SK-N-SH (cell line): ENCODE results near the gene CERKL. TPM values are rescaled to one million over a fixed set of nuclear protein-coding genes. Genes with fewer than 3 reads are reported as not detected.

Experiments used
- CTCF ChIA-PET: fragments of 300-600, 350-600 bp; formaldehyde crosslinking; extraction: SDS; loops from one replicate; lab custom pipeline; 2021; lab: Yijun Ruan, JAX
- POLR2A ChIA-PET: fragments of 350-600 bp; sonication (Branson Sonifier 250); formaldehyde crosslinking; extraction: SDS; loops from one replicate; lab custom pipeline; 2020; ENCODE audit warnings: antibody characterized with exemption, inconsistent platforms; lab: Yijun Ruan, JAX
- DNase-seq: peaks from one replicate; pipeline ENCODE4 v3.0.0; 2012
- H2AFZ ChIP-seq: fragments of 200-600 bp; sonication (generic); 2 replicates; pipeline ENCODE4 v1.8.1; 2016; ENCODE audit warnings: antibody characterized with exemption, mild to moderate bottlenecking, low read depth
- H3F3A ChIP-seq: fragments of 200-600 bp; sonication (generic); replicated peaks from 2 replicates; pipeline ENCODE3; 2016; ENCODE audit warnings: antibody characterized with exemption, mild to moderate bottlenecking; ENCODE audit not compliant: insufficient read depth
- H3K27ac ChIP-seq, 2 experiments: fragments of 200-500 bp in 1 of 2; fragments of 200-600 bp in 1 of 2; sonication (Bioruptor generic) in 1 of 2; sonication (generic), shearing (Covaris generic) in 1 of 2; 2 replicates each; pipeline versions ENCODE4 v1.5.1 to v1.6.1; 2014 to 2016; ENCODE audit warnings: low read depth in 2 of 2, inconsistent platforms in 1 of 2, low read length in 1 of 2, mild to moderate bottlenecking in 1 of 2, mixed read lengths in 1 of 2
- H3K27me3 ChIP-seq: fragments of 200-600 bp; sonication (generic), shearing (Covaris generic); 2 replicates; pipeline ENCODE4 v1.6.1; 2016; ENCODE audit warnings: mixed run types; ENCODE audit not compliant: insufficient read depth
- H3K36me3 ChIP-seq, 2 experiments: fragments of 200-500 bp in 1 of 2; fragments of 200-600 bp in 1 of 2; sonication (Bioruptor generic) in 1 of 2; sonication (generic) in 1 of 2; replicated peaks in 1 of 2; 2 replicates each; pipeline versions ENCODE3 to v1.5.1; 2014 to 2016; ENCODE audit warnings: low read length in 1 of 2, mild to moderate bottlenecking in 1 of 2; ENCODE audit not compliant: insufficient read depth in 2 of 2, control insufficient read depth in 1 of 2
- H3K4me1 ChIP-seq, 2 experiments: fragments of 200-500 bp in 1 of 2; fragments of 200-600 bp in 1 of 2; sonication (Bioruptor generic) in 1 of 2; sonication (generic), shearing (Covaris generic) in 1 of 2; 2 replicates each; pipeline versions ENCODE4 v1.5.1 to v1.6.1; 2014 to 2016; ENCODE audit warnings: low read depth in 1 of 2, low read length in 1 of 2, mixed run types in 1 of 2; ENCODE audit not compliant: insufficient read depth in 2 of 2, control insufficient read depth in 1 of 2
- H3K4me2 ChIP-seq: fragments of 200-600 bp; sonication (generic), shearing (Covaris generic); 2 replicates; pipeline ENCODE4 v1.6.1; 2017; ENCODE audit warnings: mixed run types
- H3K4me3 ChIP-seq, 2 experiments: fragments of 200-500 bp in 1 of 2; fragments of 200-600 bp in 1 of 2; sonication (Bioruptor generic) in 1 of 2; sonication (generic), shearing (Covaris generic) in 1 of 2; 2 replicates each; pipeline versions ENCODE4 v1.5.1 to v1.8.1; 2014 to 2016; ENCODE audit warnings: low read depth in 2 of 2, inconsistent platforms in 1 of 2, low read length in 1 of 2, mild to moderate bottlenecking in 1 of 2, mixed read lengths in 1 of 2, moderate library complexity in 1 of 2
- H3K79me2 ChIP-seq: fragments of 200-600 bp; sonication (generic); 2 replicates; pipeline ENCODE4 v1.8.1; 2017; ENCODE audit warnings: mild to moderate bottlenecking; ENCODE audit not compliant: insufficient read depth
- H3K9ac ChIP-seq: fragments of 200-600 bp; sonication (generic); 2 replicates; pipeline ENCODE4 v1.6.1; 2017; ENCODE audit warnings: mixed run types
- H3K9me2 ChIP-seq: fragments of 200-600 bp; sonication (generic); 2 replicates; pipeline ENCODE4 v1.6.1; 2017; ENCODE audit warnings: mixed run types
- H3K9me3 ChIP-seq: fragments of 200-600 bp; sonication (generic); 2 replicates; pipeline ENCODE4 v1.6.1; 2017; ENCODE audit warnings: mixed run types, mild to moderate bottlenecking, moderate library complexity
- H4K20me1 ChIP-seq: fragments of 200-600 bp; sonication (generic); 2 replicates; pipeline ENCODE4 v1.6.1; 2017; ENCODE audit warnings: mild to moderate bottlenecking, mixed run types; ENCODE audit not compliant: insufficient read depth
- CHD2 ChIP-seq: fragments of 150-350 bp; IDR thresholded peaks from 2 replicates; pipeline ENCODE4 v1.6.1; 2018; ENCODE audit warnings: low read length; ENCODE audit not compliant: partially characterized antibody
- CTCF ChIP-seq: fragments of 200-600 bp; sonication (generic); IDR thresholded peaks from 2 replicates; pipeline ENCODE4 v1.6.1; 2017; ENCODE audit warnings: antibody characterized with exemption, mild to moderate bottlenecking, moderate library complexity
- EZH2phosphoT487 ChIP-seq: fragments of 200-600 bp; sonication (generic); IDR thresholded peaks from 2 replicates; pipeline ENCODE4 v1.6.1; 2017; ENCODE audit warnings: low read depth, mixed run types, mild to moderate bottlenecking, antibody characterized with exemption, moderate library complexity, borderline replicate concordance
- GATA2 ChIP-seq: sonication (generic); formaldehyde crosslinking; IDR thresholded peaks from 2 replicates; pipeline ENCODE4 v1.5.0; 2020; ENCODE audit warnings: mild to moderate bottlenecking, missing genetic modification reagents
- IRF3 ChIP-seq: fragments of 150-350 bp; IDR thresholded peaks from 2 replicates; pipeline ENCODE4 v1.6.1; 2016; ENCODE audit warnings: mild to moderate bottlenecking, low read depth, low read length
- JUND ChIP-seq: IDR thresholded peaks from 2 replicates; pipeline ENCODE4 v1.4.0; 2012
- PBX3 ChIP-seq: IDR thresholded peaks from 2 replicates; pipeline ENCODE4; 2012
- POLR2AphosphoS5 ChIP-seq: IDR thresholded peaks from 2 replicates; pipeline ENCODE4 v1.6.1; 2012; ENCODE audit warnings: low read depth, low read length
- REST ChIP-seq: IDR thresholded peaks from 2 replicates; pipeline ENCODE4 v1.6.1; 2012; ENCODE audit warnings: mild to moderate bottlenecking, low read depth, low read length, moderate library complexity
- SMC3 ChIP-seq: IDR thresholded peaks from 2 replicates; pipeline ENCODE4 v1.6.1; 2012; ENCODE audit warnings: low read depth, low read length, improper control_type of control experiment
- USF1 ChIP-seq: IDR thresholded peaks from 2 replicates; pipeline ENCODE4 v1.4.0; 2012; ENCODE audit warnings: low read depth, borderline replicate concordance
- ZBTB33 ChIP-seq: IDR thresholded peaks from 2 replicates; pipeline ENCODE4 v1.4.0; 2012; ENCODE audit warnings: low read depth, borderline replicate concordance
- WGBS: methylation state at CpG from one replicate; pipeline ENCODE4 v1.1.6; 2017; ENCODE audit warnings: low lambda C conversion rate; 5-methylcytosine and 5-hydroxymethylcytosine counted together
- polyA plus RNA-seq, 3 experiments: library from polyadenylated mRNA; depleted of rRNA; stranded (reverse); fragments of >200 nt; gene quantifications; 2 replicates each; pipeline ENCODE4 v1.2.3, GENCODE V29; 2012

CERKL gene
- polyA plus RNA-seq, 1 of the 3 experiments (the other 2 are of a cell fraction), result 0.07 TPM

GRCh38 chr2:181680055-181680936, 23.4 kb upstream of the CERKL start, which contains the start of gene NEUROD1 (continued):
- TF ChIP-seq ZBTB33 (no peak), SMC3 (no peak), CTCF (no peak), JUND (no peak)

- Histone ChIP-seq H3K9ac (no peak overlapping the region), H3K79me2 (no peaks in the 10 kb centered on the region), H3K4me3 (no peak overlapping the region), H3K27me3 (no peaks in the 10 kb centered on the region), H3K36me3 (no peaks in the 10 kb centered on the region), H3F3A (no peaks in the 10 kb centered on the region), H4K20me1 (no peaks in the 10 kb centered on the region), H3K4me1 (peaks cover 0 to 8% of the 10 kb centered on the region in 2 experiments; a peak in 2 of 4 replicates), H3K9me3 (no peaks in the 10 kb centered on the region), H3K27ac (no peak overlapping the region), H3K4me2 (no peak overlapping the region), H2AFZ (no peak overlapping the region), H3K9me2 (no peaks in the 10 kb centered on the region)
- POLR2A ChIA-PET, result no interaction called here
- DNase-seq, result no peak
- CTCF ChIA-PET, result no interaction called here
- WGBS, result 46% methylated on average over 20 of the region's 20 CpGs
- TF ChIP-seq REST, result no peak
- TF ChIP-seq PBX3, result no peak
- no peak for TF ChIP-seq CHD2
- TF ChIP-seq USF1, result no peak
- no peak for TF ChIP-seq GATA2 (CRISPR knock-in tag)
- TF ChIP-seq EZH2phosphoT487, result no peak
- no peak for TF ChIP-seq IRF3
- no peak for TF ChIP-seq POLR2AphosphoS5
- TF ChIP-seq CTCF, result no peak
- TF ChIP-seq ZBTB33, result no peak
Observed at GRCh38 chr2:181679544-181679979, 22.7 kb upstream of the CERKL start.
